HEK293T (cell line): ENCODE results near the gene MAPKAPK3.

ENCODE experiments used
- CTCF ChIA-PET: fragments of 350-600 bp; formaldehyde crosslinking; extraction: SDS; loops from one replicate; lab custom pipeline; 2021; ENCODE audit warnings: antibody characterized with exemption, inconsistent platforms; lab: Yijun Ruan, JAX
- POLR2A ChIA-PET: fragments of 350-600 bp; formaldehyde crosslinking; extraction: SDS; loops from one replicate; lab custom pipeline; 2020; ENCODE audit warnings: antibody characterized with exemption, inconsistent platforms; lab: Yijun Ruan, JAX
- DNase-seq: peaks from one replicate; pipeline ENCODE4 v3.0.0; 2012; ENCODE audit warnings: mixed read lengths; ENCODE audit errors: extremely low spot score
- ARNT ChIP-seq: fragments of 450-650 bp; IDR thresholded peaks from 2 replicates; pipeline ENCODE4 v1.6.1; 2017; ENCODE audit warnings: mild to moderate bottlenecking
- BHLHE40 ChIP-seq: fragments of 450-650 bp; IDR thresholded peaks from 2 replicates; pipeline ENCODE4 v1.6.1; 2016; ENCODE audit warnings: mild to moderate bottlenecking, moderate library complexity, borderline replicate concordance
- CTBP1 ChIP-seq: fragments of 450-650 bp; IDR thresholded peaks from 2 replicates; pipeline ENCODE4 v1.6.1; 2016; ENCODE audit warnings: borderline replicate concordance
- ELF4 ChIP-seq: fragments of 450-650 bp; IDR thresholded peaks from 2 replicates; pipeline ENCODE4 v1.6.1; 2017; ENCODE audit warnings: antibody characterized with exemption
- FOXA1 ChIP-seq: fragments of 450-650 bp; IDR thresholded peaks from 2 replicates; pipeline ENCODE4 v1.6.1; 2016; ENCODE audit warnings: mild to moderate bottlenecking
- FOXK2 ChIP-seq: fragments of 450-650 bp; IDR thresholded peaks from 2 replicates; pipeline ENCODE4 v1.6.1; 2016; ENCODE audit warnings: mild to moderate bottlenecking
- FOXM1 ChIP-seq: fragments of 450-650 bp; IDR thresholded peaks from 2 replicates; pipeline ENCODE4 v1.6.1; 2017; ENCODE audit warnings: mild to moderate bottlenecking, borderline replicate concordance
- L3MBTL2 ChIP-seq: fragments of 450-650 bp; conservative IDR thresholded peaks from 2 replicates; pipeline ENCODE4 v1.6.1; 2016; ENCODE audit warnings: mild to moderate bottlenecking
- LEF1 ChIP-seq: fragments of 450-650 bp; IDR thresholded peaks from 2 replicates; pipeline ENCODE4 v1.6.1; 2017; ENCODE audit warnings: mild to moderate bottlenecking, borderline replicate concordance
- SP1 ChIP-seq: fragments of 450-650 bp; IDR thresholded peaks from 2 replicates; pipeline ENCODE4 v1.6.1; 2017
- SUZ12 ChIP-seq: fragments of 450-650 bp; IDR thresholded peaks from 2 replicates; pipeline ENCODE4 v1.6.1; 2016; ENCODE audit warnings: mild to moderate bottlenecking
- TARDBP ChIP-seq: fragments of 450-650 bp; IDR thresholded peaks from 2 replicates; pipeline ENCODE4 v1.6.1; 2016
- ZNF384 ChIP-seq: fragments of 450-650 bp; IDR thresholded peaks from 2 replicates; pipeline ENCODE4 v1.6.1; 2016

MAPKAPK3 gene

DNA sequence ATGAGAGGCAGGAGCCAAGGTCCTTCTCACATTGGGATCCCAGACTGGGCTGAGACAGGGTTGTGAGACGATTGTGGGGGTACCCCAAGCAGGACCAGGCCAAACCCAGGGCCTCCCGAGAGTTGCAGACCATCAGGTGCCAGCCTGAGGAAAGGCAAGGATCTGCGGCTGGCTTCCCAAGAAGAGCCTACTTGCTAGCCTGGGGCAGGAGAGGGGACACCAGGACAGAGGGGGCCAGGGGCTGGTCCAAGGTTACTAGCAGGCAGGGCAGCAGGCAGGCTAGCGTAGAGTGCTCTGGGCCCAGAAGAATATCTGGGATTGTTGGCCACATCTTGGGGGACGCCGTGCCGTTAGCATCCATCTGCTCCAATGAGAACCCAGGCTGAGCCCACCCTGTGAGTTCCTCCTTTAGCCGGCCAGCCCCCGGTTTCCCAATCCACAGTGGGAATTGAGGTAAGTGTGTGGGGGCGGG is 5.9 kb upstream of the MAPKAPK3 start:
- POLR2A ChIA-PET: interaction anchor here (0.9 to 3.3 kb wide), 8 partner anchors 13 to 889 kb away, joined by 3 to 26 read pairs (median 4); partner anchors contain the start of genes DCAF1, HEMK1 and NPRL2
- TF ChIP-seq ZNF384: no peak
- CTCF ChIA-PET: no interaction called here
- no peak for DNase-seq

GRCh38 chr3:50611464-50612233 is 5.3 kb upstream of the MAPKAPK3 start, which contains the start of gene CISH:
Gene CISH, minus strand, starts transcription at chr3:50611774. Its CDS starts 124 bp downstream, at chr3:50611650.
- DNase-seq: peak; percentile 87
- CTCF ChIA-PET: interaction anchor here (0.6 to 5.5 kb wide), 5 partner anchors 19 to 1070 kb away, joined by 3 to 44 read pairs (median 3); partner anchors contain the start of gene HEMK1
- POLR2A ChIA-PET: interaction anchor here (0.6 to 3.3 kb wide), 12 partner anchors 13 to 888 kb away, joined by 3 to 26 read pairs (median 3); partner anchors contain the start of genes DCAF1, HEMK1 and NPRL2
- peak; percentile 99 for TF ChIP-seq L3MBTL2
- no peak for TF ChIP-seq FOXA1
- TF ChIP-seq BHLHE40: no peak

GRCh38 chr3:50612234-50612882 is 4.6 kb upstream of the MAPKAPK3 start:
- ChIA-PET POLR2A (interaction anchor here (0.6 to 3.3 kb wide), 11 partner anchors 20 to 887 kb away, joined by 3 to 26 read pairs (median 3); partner anchors contain the start of genes DCAF1, HEMK1 and NPRL2), CTCF (interaction anchor here (0.6 to 5.5 kb wide), 8 partner anchors 10 to 1070 kb away, joined by 3 to 44 read pairs (median 3); partner anchors contain the start of gene HEMK1)
- TF ChIP-seq ZNF384: no peak
- no peak for TF ChIP-seq ARNT
- no peak for TF ChIP-seq SUZ12
- TF ChIP-seq BHLHE40: no peak
- TF ChIP-seq SP1: no peak
- no peak for DNase-seq

DNA sequence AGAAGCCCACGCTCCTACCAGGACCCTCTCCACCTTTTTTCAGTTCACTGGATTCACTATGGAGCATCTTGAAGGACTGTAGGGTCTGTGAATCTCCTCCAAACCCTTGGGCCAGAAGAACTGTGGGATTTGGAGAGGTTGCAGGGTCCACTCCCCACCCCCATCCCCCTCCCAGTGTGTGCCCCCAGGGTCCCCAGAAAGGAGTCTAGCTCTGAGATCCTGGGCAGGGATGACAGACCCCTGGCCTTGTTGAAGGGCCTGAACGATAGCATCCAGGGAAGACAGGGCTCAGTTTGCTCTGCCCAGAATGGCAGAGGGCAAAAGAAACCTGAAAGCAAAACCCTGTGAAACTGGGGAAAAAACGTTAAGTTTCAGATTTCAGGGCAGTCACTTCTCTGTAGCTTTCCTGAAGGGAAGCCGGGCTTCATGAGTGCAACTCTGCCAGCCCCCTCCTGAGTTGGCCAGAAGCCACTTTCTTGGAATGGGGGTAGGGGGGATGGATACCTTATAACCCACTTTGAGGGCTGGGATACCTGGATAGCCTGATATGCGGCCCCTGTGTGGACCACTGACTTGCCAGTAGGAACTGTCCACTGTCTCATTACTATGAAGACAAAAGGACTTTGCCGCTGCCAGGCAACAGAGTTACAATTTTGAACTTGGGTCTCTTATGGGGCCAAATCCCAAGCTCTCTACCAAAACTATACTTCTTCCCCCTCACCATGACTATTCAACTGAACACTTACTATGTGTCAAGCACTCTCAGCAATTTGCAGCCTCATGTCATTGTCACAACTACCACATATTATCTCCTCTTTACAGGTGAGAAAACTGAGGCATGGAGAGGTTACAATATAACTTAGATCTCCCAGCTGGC is 3.7 kb upstream of the MAPKAPK3 start:
- DNase-seq: no peak
- TF ChIP-seq FOXA1 (no peak), CTBP1 (no peak), SUZ12 (no peak)
- ChIA-PET CTCF (interaction anchor here (0.7 to 5.5 kb wide), 7 partner anchors 8 to 173 kb away, joined by 3 to 44 read pairs (median 3); partner anchors contain the start of gene HEMK1), POLR2A (interaction anchor here (0.8 to 3.3 kb wide), 3 partner anchors 41 to 276 kb away, joined by 3 to 26 read pairs (median 9); partner anchors contain the start of gene HEMK1)

GRCh38 chr3:50615190-50615589 is 1.8 kb upstream of the MAPKAPK3 start:
- ChIA-PET POLR2A (no interaction called here), CTCF (interaction anchor here (1.2 to 5.5 kb wide), 8 partner anchors 18 to 1055 kb away, joined by 3 to 44 read pairs (median 7); partner anchors contain the start of gene HEMK1)
- DNase-seq: no peak
- TF ChIP-seq FOXA1 (no peak), FOXK2 (no peak), TARDBP (no peak), FOXM1 (no peak), ZNF384 (no peak)

- CTCF ChIA-PET: interaction anchor here (0.7 to 5.5 kb wide), 19 partner anchors 17 to 1054 kb away, joined by 3 to 44 read pairs (median 6); partner anchors contain the start of genes DOCK3 and HEMK1
- TF ChIP-seq ARNT: 0 out of 2 replicates have a peak, but pooled peaks have one; percentile 49
- 0 out of 2 replicates have a peak, but pooled peaks have one; percentile 25 for TF ChIP-seq L3MBTL2
- TF ChIP-seq LEF1: no peak
- POLR2A ChIA-PET: interaction anchor here (0.6 to 3.6 kb wide), 12 partner anchors 11 to 777 kb away, joined by 3 to 12 read pairs (median 4); partner anchors contain the start of genes HEMK1 and MANF
- peak; percentile 85 for DNase-seq
Measured at GRCh38 chr3:50616003-50616769, 765 bp upstream of the MAPKAPK3 start.

DNA sequence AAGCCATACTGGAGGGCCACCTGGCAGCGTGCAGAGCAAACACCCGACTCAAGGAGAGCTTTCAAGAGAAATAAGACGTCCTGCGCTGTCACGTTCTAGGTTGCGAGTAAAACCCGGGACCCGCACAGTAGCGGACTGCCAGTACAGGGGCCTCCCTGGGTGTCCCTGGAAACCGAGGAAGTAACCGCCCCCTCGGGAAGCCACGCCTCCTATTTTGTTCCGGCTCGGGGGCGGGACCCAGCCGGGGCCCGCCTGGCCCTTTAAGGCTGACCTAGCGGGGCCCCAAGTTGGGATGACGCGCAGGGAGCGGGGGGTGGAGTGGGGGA is 218 bp upstream of the MAPKAPK3 start:
- ChIA-PET POLR2A (interaction anchor here (0.6 to 3.6 kb wide), 12 partner anchors 11 to 777 kb away, joined by 3 to 12 read pairs (median 4); partner anchors contain the start of genes HEMK1 and MANF), CTCF (interaction anchor here (0.8 to 5.5 kb wide), 17 partner anchors 16 to 818 kb away, joined by 3 to 44 read pairs (median 7); partner anchors contain the start of genes DOCK3 and HEMK1)
- TF ChIP-seq ARNT (no peak), ELF4 (no peak), TARDBP (no peak)
- peak; percentile 92 for DNase-seq
